NT2/D1 (cell line): Measurements from ENCODE around the gene B4GALT7.
A peak's percentile ranks its signal among the peaks of the same experiment; 100 is the strongest.
"Not testable (repeated sequence)": the region's sequence is repeated elsewhere in the genome, so short reads cannot be mapped to it uniquely, and the experiment has no call there.

Source experiments
- DNase-seq: peaks from one replicate; pipeline ENCODE4 v3.0.0-alpha.2; 2011; ENCODE audit warnings: low read depth, low spot score
- H3K27me3 ChIP-seq: 2 replicates; pipeline ENCODE4 v1.6.0; 2011; ENCODE audit warnings: mild to moderate bottlenecking; ENCODE audit not compliant: insufficient read length, insufficient read depth
- H3K36me3 ChIP-seq: 2 replicates; pipeline ENCODE4 v1.6.1; 2011; ENCODE audit warnings: mild to moderate bottlenecking, low read length, mixed read lengths; ENCODE audit not compliant: insufficient read depth, insufficient read length
- H3K4me1 ChIP-seq: 2 replicates; pipeline ENCODE4 v1.5.1; 2011; ENCODE audit not compliant: insufficient read depth, insufficient read length
- H3K4me3 ChIP-seq: 2 replicates; pipeline ENCODE4 v1.5.1; 2011; ENCODE audit warnings: low read depth; ENCODE audit not compliant: insufficient read length
- H3K9ac ChIP-seq: 2 replicates; pipeline ENCODE4 v1.6.0; 2011; ENCODE audit warnings: low read depth; ENCODE audit not compliant: insufficient read length
- H3K9me3 ChIP-seq: 2 replicates; pipeline ENCODE4 v1.5.1; 2011; ENCODE audit warnings: mild to moderate bottlenecking, low read length; ENCODE audit not compliant: insufficient read depth
- SUZ12 ChIP-seq: IDR thresholded peaks from 2 replicates; pipeline ENCODE4 v1.6.1; 2011; ENCODE audit not compliant: insufficient read length, insufficient read depth; ENCODE audit errors: extremely low read depth
- YY1 ChIP-seq: IDR thresholded peaks from 2 replicates; pipeline ENCODE4 v1.6.1; 2011; ENCODE audit not compliant: insufficient read length, insufficient read depth
- ZNF274 ChIP-seq: IDR thresholded peaks from 2 replicates; pipeline ENCODE4 v1.6.1; 2011; ENCODE audit warnings: mild to moderate bottlenecking, low read depth, low read length

Gene B4GALT7

DNA sequence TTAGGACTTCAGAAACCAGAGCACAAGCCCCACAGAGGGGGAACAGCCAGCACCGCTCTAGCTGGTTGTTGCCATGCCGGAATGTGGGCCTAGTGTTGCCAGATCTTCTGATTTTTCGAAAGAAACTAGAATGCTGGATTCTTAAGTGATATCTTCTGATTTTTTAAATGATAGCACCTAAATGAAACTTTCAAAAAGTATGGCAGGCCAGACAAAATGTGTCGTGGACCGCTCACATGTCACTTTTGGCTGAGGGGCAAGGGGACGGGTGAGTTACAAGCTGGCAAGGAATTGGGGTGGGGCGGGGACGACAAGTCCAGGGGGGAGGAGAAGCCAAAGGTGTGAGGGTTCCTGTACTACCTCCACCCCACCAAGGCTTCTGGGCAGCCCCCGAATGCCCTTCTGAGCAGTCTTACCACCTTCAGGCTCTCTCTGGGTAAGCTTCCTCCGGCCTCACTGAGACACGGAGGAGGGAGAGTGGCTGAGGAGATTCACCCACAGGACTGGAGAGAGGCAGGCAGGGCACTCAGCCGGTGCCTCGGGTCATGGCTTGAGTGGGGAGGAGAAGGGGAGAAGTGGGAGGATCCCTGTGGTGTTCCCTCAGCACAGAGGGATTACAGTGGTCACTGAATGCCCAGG, 10.3 kb downstream of the B4GALT7 start:
- Histone ChIP-seq H3K4me3 (no peak overlapping the region), H3K36me3 (peaks cover 50% of the 10 kb centered on the region), H3K27me3 (no peaks in the 10 kb centered on the region), H3K9ac (no peak overlapping the region), H3K4me1 (peaks cover 9% of the 10 kb centered on the region), H3K9me3 (no peaks in the 10 kb centered on the region)
- no peak for DNase-seq
- TF ChIP-seq SUZ12 (no peak), ZNF274 (no peak), YY1 (no peak)

DNA sequence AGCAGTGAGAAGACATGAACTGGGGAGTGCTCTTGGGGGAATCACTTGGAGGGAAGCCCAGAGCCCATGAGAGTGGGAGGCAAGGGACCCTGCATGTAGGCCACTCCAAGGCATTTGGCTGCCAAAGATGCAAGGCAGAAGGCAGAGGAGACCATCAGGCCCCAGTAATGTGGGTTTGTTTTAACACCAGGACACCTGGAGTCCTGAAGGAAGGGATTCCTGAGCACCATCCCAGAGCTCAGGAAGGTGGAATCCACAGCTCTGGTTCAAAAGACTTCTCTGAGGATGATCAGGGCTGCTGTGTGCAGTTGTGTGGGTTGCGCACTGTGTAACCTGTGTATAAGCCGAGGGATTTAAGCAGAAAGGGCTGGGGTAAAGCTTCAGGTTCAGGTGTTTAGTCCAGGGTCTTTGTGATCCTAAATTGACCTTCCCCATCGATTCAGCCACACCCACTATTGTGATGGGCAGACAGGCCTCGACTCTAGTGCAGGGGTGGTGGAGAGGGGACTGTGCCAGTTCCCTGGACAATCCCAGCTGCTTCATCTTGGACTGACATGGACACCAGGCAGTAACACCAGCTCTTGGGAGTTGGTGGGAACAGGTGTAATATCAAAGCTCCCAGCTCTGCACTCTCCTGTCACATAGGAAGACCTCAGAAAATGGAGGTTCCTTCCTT, 11.0 kb downstream of the B4GALT7 start:
- no peak overlapping the region for H3K9ac ChIP-seq
- peaks cover 9% of the 10 kb centered on the region for H3K4me1 ChIP-seq
- H3K4me3 ChIP-seq, result no peak overlapping the region
- no peaks in the 10 kb centered on the region for H3K9me3 ChIP-seq
- no peak for DNase-seq
- no peak for TF ChIP-seq YY1
- TF ChIP-seq ZNF274, result no peak
- TF ChIP-seq SUZ12, result no peak
- peaks cover 44% of the 10 kb centered on the region for H3K36me3 ChIP-seq
- no peaks in the 10 kb centered on the region for H3K27me3 ChIP-seq

DNA sequence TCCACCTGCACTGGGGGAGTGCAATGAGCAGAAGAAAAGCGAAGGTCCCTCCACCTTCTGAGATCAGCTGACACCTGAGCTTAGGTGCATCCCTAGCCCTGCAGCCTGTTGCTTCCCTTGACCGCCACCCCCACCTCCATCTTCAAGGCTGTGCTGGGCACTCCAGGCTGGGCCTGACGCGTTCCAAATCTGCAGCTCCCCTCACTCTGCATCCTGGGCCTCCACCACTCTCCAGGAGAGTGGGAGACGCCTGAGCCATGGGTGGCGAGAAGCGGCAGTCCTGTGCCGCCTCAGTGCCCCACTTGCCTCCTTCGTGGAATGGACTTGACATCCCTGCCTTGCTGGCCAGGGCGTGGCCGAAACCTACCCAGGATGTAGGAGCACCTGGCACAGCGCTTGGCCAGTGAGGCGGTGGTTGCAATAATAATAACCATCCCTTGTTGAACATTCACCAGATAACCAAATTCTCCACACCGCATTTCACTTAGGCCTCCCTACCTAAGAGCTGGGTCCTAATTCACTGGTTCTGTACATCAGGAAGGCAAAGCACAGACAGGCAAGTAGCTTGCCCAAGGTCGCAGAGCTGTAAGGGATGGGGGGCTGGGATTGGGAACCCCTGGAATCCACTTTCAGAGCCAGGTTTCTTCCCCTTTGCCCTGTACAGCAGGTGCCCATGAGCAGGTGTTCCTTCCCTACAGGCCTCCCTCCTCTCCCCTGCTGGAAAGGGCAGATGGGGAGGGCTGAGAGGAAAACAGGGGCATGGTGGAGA, 11.7 kb downstream of the B4GALT7 start:
- H3K4me1 ChIP-seq, result peaks cover 9% of the 10 kb centered on the region
- H3K27me3 ChIP-seq, result no peaks in the 10 kb centered on the region
- H3K9ac ChIP-seq, result no peak overlapping the region
- TF ChIP-seq SUZ12 (no peak), YY1 (no peak), ZNF274 (no peak)
- no peak for DNase-seq
- no peaks in the 10 kb centered on the region for H3K9me3 ChIP-seq
- H3K36me3 ChIP-seq, result peaks cover 40% of the 10 kb centered on the region
- H3K4me3 ChIP-seq, result no peak overlapping the region

DNA sequence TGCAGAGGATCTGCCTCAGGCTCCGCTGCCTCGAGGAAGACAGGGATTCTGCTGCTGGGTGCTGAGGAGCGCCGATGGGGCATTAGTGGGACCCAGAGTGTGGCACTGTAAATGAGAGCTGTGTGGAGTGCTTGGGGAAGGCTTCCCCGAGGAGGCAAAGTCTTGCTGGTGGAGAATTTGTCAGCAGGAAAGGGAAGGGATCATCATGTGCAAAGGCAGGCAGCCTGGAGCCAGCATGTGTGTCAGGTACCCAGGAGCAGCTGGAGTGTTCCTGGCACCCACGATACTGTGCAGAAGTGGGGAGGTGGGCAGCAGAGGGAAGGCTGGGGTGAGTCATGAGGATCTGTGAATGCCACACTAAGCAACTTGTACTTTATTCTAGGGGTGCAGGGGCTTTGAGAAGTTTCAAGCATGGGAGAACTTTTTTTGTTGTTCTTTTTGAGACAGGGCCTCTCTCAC, 12.3 kb downstream of the B4GALT7 start:
- Histone ChIP-seq H3K36me3 (peaks cover 39% of the 10 kb centered on the region), H3K4me1 (peaks cover 5% of the 10 kb centered on the region), H3K4me3 (no peak overlapping the region), H3K9me3 (no peaks in the 10 kb centered on the region), H3K9ac (peak overlapping the region; percentile 17), H3K27me3 (no peaks in the 10 kb centered on the region)
- DNase-seq, result no peak
- TF ChIP-seq YY1 (no peak), SUZ12 (no peak), ZNF274 (no peak)

DNA sequence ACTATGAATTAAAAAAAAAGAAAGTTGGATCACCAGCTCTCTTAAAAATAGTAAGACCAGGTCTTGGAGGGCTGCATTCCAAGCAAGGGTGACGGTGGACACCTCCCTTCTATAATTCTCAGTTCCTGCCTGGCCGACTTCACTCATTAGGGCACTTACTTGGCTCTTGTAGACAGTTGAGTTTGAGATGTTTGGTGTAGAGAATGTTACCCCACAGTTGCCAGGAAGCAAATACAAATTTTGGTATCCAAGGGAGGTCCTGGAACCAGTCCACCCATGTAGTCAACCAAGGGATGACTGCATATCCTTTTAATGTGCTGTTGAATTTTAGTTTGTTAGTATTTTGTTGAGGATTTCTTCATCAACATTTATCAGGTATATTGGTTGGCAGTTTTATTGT, 20.6 kb downstream of the B4GALT7 start:
- Histone ChIP-seq H3K36me3 (peaks cover 24% of the 10 kb centered on the region), H3K9me3 (no peaks in the 10 kb centered on the region), H3K27me3 (no peaks in the 10 kb centered on the region)

DNA sequence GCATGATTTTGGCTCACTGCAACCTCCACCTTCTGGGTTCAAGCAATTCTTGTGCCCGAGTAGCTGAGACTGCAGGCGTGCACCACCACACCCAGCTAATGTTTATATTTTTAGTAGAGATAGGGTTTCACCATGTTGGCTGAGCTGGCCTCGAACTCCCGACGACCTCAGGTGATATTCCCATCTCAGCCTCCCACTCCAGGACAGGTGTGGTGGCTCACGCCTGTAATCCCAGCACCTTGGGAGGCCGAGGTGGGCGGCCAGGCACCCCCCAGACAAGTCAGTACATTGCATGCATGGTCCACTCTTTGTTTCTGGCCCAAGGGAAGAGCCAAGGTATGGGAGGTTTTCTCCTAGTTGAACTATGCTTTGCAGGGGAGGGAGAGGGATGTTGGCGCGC, 24.2 kb downstream of the B4GALT7 start:
- not testable (repeated sequence) for H3K27me3 ChIP-seq, H3K36me3 ChIP-seq, H3K4me1 ChIP-seq, H3K4me3 ChIP-seq, H3K9ac ChIP-seq, DNase-seq, H3K9me3 ChIP-seq

More for the DNA sequence above, 20.6 kb downstream of the B4GALT7 start:
- no peak for TF ChIP-seq ZNF274
- TF ChIP-seq SUZ12, result no peak
- TF ChIP-seq YY1, result no peak
- Histone ChIP-seq H3K9ac (no peak overlapping the region), H3K4me3 (no peak overlapping the region), H3K4me1 (no peaks in the 10 kb centered on the region)
- DNase-seq, result no peak

DNA sequence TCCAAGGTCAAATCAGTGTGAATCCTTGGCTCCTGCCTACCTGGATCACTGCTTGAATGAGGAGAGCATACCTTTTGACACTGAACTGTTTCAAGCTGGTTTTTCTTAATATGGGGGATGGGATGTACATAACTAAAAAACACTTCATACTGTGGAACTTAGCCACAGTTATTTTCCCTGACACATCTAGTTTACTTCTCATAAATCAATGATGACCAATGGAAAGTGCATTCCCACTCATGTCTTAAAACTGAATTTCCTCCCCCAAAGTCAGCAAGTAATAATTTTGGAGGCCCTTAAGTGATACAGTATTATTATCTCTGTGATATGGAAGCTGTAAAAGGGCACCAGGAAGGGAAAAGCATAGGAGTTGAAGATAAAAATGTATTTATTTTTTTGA, 30.3 kb downstream of the B4GALT7 start:
- H3K4me1 ChIP-seq, DNase-seq, H3K36me3 ChIP-seq, H3K4me3 ChIP-seq, H3K9ac ChIP-seq, H3K27me3 ChIP-seq, H3K9me3 ChIP-seq: not testable (repeated sequence)

DNA sequence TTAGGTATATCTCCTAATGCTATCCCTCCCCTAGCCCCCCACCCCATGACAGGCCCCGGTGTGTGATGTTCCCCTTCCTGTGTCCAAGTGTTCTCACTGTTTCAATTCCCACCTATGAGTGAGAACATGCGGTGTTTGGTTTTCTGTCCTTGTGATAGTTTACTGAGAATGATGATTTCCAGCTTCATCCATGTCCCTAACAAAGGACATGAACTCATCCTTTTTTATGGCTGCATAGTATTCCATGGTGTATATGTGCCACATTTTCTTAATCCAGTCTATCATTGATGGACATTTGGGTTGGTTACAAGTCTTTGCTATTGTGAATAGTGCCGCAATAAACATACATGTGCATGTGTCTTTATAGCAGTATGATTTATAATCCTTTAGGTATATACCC, 35.0 kb downstream of the B4GALT7 start:
- DNase-seq, H3K36me3 ChIP-seq, H3K27me3 ChIP-seq, H3K4me3 ChIP-seq, H3K9ac ChIP-seq, H3K9me3 ChIP-seq, H3K4me1 ChIP-seq: not testable (repeated sequence)

DNA sequence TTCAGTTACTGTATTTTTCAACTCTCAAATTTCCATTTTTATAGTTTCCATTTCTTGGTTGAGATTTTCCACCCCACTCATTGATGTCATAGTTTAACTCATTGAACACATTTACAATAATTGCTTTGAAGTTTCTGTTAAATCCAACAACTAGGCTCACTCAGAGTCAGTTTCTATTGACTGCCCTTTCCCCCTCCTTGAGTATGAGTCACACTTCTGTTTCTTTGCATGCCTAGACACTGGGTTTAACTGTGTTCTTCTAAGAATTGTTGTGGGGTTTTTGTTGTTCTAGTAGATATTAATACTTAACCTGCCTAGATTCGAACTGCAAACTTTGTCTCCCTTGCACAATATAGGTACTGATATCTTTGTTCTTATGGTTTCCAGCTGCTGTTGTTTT, 45.5 kb downstream of the B4GALT7 start:
- not testable (repeated sequence) for H3K27me3 ChIP-seq, H3K4me1 ChIP-seq, H3K9ac ChIP-seq, DNase-seq, H3K4me3 ChIP-seq, H3K9me3 ChIP-seq, H3K36me3 ChIP-seq

DNA sequence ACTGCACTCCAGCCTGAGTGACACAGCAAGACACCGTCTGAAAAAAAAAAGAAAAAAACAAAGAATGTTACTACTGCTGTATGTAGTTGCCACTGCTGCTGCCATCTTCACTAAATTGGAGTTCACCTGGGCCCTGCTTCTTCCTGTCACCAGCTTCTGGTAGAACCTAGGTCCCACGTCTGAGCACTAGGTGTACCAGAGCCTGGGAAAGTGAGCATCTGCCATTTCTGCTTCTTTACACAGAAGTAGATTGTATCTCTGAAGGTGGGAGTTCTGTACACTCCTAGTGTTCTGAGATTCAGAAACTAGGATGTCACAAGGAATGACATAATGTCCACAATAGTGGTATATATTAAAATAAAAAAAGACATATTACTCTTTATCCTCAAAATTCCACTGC, 51.3 kb downstream of the B4GALT7 start:
- not testable (repeated sequence) for H3K9ac ChIP-seq, H3K4me3 ChIP-seq, H3K4me1 ChIP-seq, DNase-seq, H3K36me3 ChIP-seq, H3K27me3 ChIP-seq, H3K9me3 ChIP-seq
